Pancreas (tissue), 10 donors: Measurements from ENCODE around the gene PLVAP. TPM values are rescaled to one million over a fixed set of nuclear protein-coding genes. Genes with fewer than 3 reads are reported as not detected.

Experiments
- ATAC-seq, 4 donors: fragments of 200-7000 bp; cut with Tn5 transposase; one replicate each; pipeline versions ENCODE4 v1.8.0 to v1.9.1; 2020; ENCODE audit warnings: mild to moderate bottlenecking in 4 of 4, moderate library complexity in 4 of 4
- DNase-seq, 6 donors: peaks; one replicate each; pipeline ENCODE4 v3.0.0-alpha.2; 2020
- FAIRE-seq: peaks from 2 replicates; lab custom pipeline; 2012; peaks lifted over from hg19 to GRCh38; lab: Jason Lieb, UNC
- H3K27ac ChIP-seq, 4 donors: fragments of 200-600 bp; sonication (generic); 1 replicate in 3 of 4; 2 replicates in 1 of 4; pipeline versions ENCODE4 v1.5.0 to v1.8.0; 2020
- H3K27me3 ChIP-seq, 4 donors: fragments of 200-600 bp; one replicate each; pipeline ENCODE4 v1.8.0; 2021
- H3K36me3 ChIP-seq, 3 donors: fragments of 200-600 bp; sonication (generic) in 1 of 3; one replicate each; pipeline versions ENCODE4 v1.5.0 to v1.8.0; 2020 to 2021
- H3K4me1 ChIP-seq, 3 donors: fragments of 200-600 bp; one replicate each; pipeline ENCODE4 v1.8.0; 2021
- H3K4me3 ChIP-seq, 4 donors: fragments of 200-600 bp; sonication (generic) in 2 of 4; one replicate each; pipeline versions ENCODE4 v1.5.0 to v1.8.0; 2020 to 2021
- H3K9me3 ChIP-seq, 4 donors: fragments of 200-600 bp; one replicate each; pipeline ENCODE4 v1.8.0; 2021
- WGBS, 2 donors: extraction: QIAGEN DNeasy Blood & Tissue Kit; methylation state at CpG; one replicate each; pipeline ENCODE4 v1.1.7; 2013; 5-methylcytosine and 5-hydroxymethylcytosine counted together
- intact Hi-C, 3 donors: fragments of 100-400 bp; cut with DNase I; formaldehyde crosslinking; loops; one replicate each; pipeline versions ENCODE4 v1.11.1 to v1.14.2; 2022
- polyA plus RNA-seq, 2 donors: library from polyadenylated mRNA; stranded (reverse); fragments of 200-250 nt; gene quantifications; one replicate each; pipeline ENCODE4 v1.2.3, GENCODE V29; 2013
- total RNA-seq, 6 donors: library from RNA; stranded (reverse); fragmentation: NEBNext Ultra II Directional in 4 of 6; extraction: Animal tissue kit (Norgen Biotek cat#: 25700) in 4 of 6; gene quantifications; one replicate each; pipeline versions ENCODE4 v1.2.1 to v1.2.4, GENCODE V29; 2021 to 2023
- TF ChIP-seq, protein P1 (sequence below), 4 donors: fragments of 200-600 bp; sonication (generic) in 3 of 4; IDR thresholded peaks; one replicate each; pipeline versions ENCODE4 v1.5.0 to v1.8.0; 2021; ENCODE audit warnings: antibody characterized with exemption in 4 of 4
- donor health status: healthy with polysubstance abuse.
- donor health status: DM: no; HTN: no; CAD: no; lungs with moderate emphysema.
- donor health status: DM: no; HTN: no; CAD: no.
- donor health status: control.
- donor health status: control.
- donor health status: Bipolar disorder and iron deficiency.
- donor health status: DM: yes; HTN: yes; CAD: no.
- donor health status: DM: no; HTN: no; CAD: no.
- donor health status: DM: no; HTN: no; CAD: no.
- donor health status: DM: yes; HTN: yes; CAD: no.

The PLVAP gene
- total and polyA plus RNA-seq, 8 donors: 32.0 to 87.6 (median 69.1) TPM

DNA sequence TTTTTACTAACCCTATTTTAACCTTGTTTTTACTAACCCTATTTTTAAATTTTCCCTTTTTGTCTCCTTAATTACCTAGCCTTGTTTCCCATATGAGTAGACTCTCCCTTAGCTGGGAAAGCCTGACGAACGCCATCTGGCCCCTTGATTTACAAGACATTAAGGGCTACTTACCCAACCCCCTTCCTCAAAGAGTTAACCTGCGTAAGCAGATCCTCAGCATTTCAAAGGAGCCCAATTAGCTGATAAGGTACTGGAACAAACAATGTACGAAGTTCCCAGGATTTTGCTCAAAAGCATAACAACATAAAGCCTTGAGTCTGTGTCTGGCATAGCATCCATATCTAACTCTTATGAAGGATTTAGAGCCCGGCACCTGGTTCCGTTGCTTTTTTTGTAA lies 38.0 kb upstream of the PLVAP start:
- no peak overlapping the region for H3K4me3 ChIP-seq
- intact Hi-C loops: no loop called here

DNA sequence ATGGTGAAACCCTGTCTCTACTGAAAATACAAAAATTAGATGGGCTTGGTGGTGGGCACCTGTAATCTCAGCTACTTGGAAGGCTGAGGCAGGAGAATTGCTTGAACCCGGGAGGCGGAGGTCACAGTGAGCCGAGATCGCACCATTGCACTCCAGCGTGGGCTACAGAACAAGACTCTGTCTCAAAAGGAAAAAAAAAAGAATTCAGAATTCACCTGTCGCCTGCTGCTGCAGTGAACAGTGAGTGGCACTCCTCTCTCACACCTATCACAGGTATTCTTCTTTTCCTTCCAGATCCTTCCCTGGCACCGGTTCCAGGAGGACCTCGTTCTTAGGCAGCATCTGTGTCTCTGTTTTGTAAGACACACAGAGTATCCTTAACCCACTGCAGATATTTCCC lies 37.0 kb upstream of the PLVAP start:
- Histone ChIP-seq H3K27ac (no peak overlapping the region), H3K36me3 (no peaks in the 10 kb centered on the region), H3K4me3 (no peak overlapping the region), H3K9me3 (no peaks in the 10 kb centered on the region), H3K4me1 (peaks cover 0 to 2% (median 0%) of the 10 kb centered on the region in 3 donors), H3K27me3 (no peaks in the 10 kb centered on the region)
- WGBS, 2 donors: 60 to 80% methylated on average over 8 of the region's 8 CpGs
- ATAC-seq (no peak), DNase-seq (no peak), FAIRE-seq (no peak)
- TF ChIP-seq, protein P1, sequence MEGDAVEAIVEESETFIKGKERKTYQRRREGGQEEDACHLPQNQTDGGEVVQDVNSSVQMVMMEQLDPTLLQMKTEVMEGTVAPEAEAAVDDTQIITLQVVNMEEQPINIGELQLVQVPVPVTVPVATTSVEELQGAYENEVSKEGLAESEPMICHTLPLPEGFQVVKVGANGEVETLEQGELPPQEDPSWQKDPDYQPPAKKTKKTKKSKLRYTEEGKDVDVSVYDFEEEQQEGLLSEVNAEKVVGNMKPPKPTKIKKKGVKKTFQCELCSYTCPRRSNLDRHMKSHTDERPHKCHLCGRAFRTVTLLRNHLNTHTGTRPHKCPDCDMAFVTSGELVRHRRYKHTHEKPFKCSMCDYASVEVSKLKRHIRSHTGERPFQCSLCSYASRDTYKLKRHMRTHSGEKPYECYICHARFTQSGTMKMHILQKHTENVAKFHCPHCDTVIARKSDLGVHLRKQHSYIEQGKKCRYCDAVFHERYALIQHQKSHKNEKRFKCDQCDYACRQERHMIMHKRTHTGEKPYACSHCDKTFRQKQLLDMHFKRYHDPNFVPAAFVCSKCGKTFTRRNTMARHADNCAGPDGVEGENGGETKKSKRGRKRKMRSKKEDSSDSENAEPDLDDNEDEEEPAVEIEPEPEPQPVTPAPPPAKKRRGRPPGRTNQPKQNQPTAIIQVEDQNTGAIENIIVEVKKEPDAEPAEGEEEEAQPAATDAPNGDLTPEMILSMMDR (IDR thresholded peaks at IDR 0.05): no peak
- intact Hi-C loops: no loop called here

More for the DNA sequence above, 38.0 kb upstream of the PLVAP start:
- DNase-seq (no peak), FAIRE-seq (no peak), ATAC-seq (no peak)
- Histone ChIP-seq H3K27me3 (no peaks in the 10 kb centered on the region), H3K4me1 (peaks cover 0 to 5% (median 0%) of the 10 kb centered on the region in 3 donors), H3K36me3 (no peaks in the 10 kb centered on the region), H3K27ac (no peak overlapping the region), H3K9me3 (no peaks in the 10 kb centered on the region)
- WGBS, 2 donors: 43 to 53% methylated on average over 6 of the region's 6 CpGs
- TF ChIP-seq, protein P1 (IDR thresholded peaks at IDR 0.05): no peak

- no peak for DNase-seq
- no peak for ATAC-seq
- FAIRE-seq: no peak
- Histone ChIP-seq H3K27ac (no peak overlapping the region), H3K27me3 (no peaks in the 10 kb centered on the region), H3K4me3 (no peak overlapping the region), H3K9me3 (no peaks in the 10 kb centered on the region), H3K36me3 (no peaks in the 10 kb centered on the region), H3K4me1 (no peaks in the 10 kb centered on the region)
- TF ChIP-seq, protein P1 (IDR thresholded peaks at IDR 0.05): no peak
- WGBS, 2 donors: 61 to 74% methylated on average over 11 of the region's 11 CpGs
- intact Hi-C loops: no loop called here
These were observed 34.7 kb upstream of the PLVAP start for GRCh38 chr19:17411801-17412200.

GRCh38 chr19:17409990-17410389 lies 32.8 kb upstream of the PLVAP start:
- H3K9me3 ChIP-seq: no peaks in the 10 kb centered on the region
- TF ChIP-seq, protein P1 (IDR thresholded peaks at IDR 0.05): no peak
- H3K4me1 ChIP-seq: no peaks in the 10 kb centered on the region
- 82 to 88% methylated on average over 9 of the region's 9 CpGs for WGBS, 2 donors
- H3K36me3 ChIP-seq: no peaks in the 10 kb centered on the region
- ATAC-seq (no peak), DNase-seq (no peak), FAIRE-seq (no peak)
- H3K27ac ChIP-seq: no peak overlapping the region
- H3K27me3 ChIP-seq: no peaks in the 10 kb centered on the region
- H3K4me3 ChIP-seq: no peak overlapping the region
- intact Hi-C loops: no loop called here

DNA sequence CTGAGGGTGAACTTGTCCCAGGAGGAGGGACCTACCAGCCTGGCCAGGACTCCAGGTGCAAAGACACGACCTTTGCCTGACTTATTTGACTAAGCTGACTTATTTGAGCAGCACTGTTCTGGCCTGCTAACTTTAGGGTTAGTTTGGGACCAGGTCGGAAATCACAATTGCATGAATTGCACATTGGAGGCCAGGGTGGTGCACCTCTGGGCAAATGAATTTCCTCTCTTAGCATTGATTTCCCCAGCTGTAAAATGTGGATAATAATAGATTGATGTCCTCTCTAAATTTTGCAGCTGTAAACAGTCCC lies 29.7 kb upstream of the PLVAP start:
- WGBS, 2 donors: 43 to 50% methylated on average over 2 of the region's 2 CpGs
- no peak for FAIRE-seq
- no peak for ATAC-seq
- Histone ChIP-seq H3K36me3 (no peaks in the 10 kb centered on the region), H3K4me3 (peak overlapping the region in 2 of 4 donors; percentile 22 to 40), H3K4me1 (no peaks in the 10 kb centered on the region), H3K27me3 (no peaks in the 10 kb centered on the region), H3K9me3 (no peaks in the 10 kb centered on the region), H3K27ac (peak overlapping the region in 1 of 4 donors; percentile 66)
- intact Hi-C loops: no loop called here
- DNase-seq: no peak
- TF ChIP-seq, protein P1 (IDR thresholded peaks at IDR 0.05): no peak
